Cortex of kidney (tissue), 1 donor: Measurements from ENCODE around the gene COBL.

Experiments
- DNase-seq: peaks from one replicate; lab custom pipeline; 2025; lab: John Stamatoyannopoulos, UW

The COBL gene

DNA sequence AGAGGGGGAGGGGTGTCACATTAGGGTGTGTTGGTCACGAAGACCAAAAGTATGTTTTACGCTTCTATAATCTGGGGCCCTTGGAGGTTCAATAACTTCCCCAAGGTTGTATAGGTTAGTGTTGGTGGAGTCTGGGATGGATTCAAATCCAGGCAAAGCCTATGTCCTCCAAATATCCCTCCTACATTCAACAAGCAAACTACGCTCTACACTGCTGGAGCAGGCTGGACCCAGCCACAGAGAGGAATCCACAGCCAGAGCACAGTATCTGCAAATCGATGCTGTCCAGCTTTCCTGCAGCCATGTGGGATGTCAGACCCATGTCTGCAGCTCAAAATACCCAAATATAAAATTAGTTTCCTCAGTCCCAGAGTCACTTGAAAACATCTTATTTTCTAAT is 198.0 kb downstream of the COBL start:
- no peak for DNase-seq

DNA sequence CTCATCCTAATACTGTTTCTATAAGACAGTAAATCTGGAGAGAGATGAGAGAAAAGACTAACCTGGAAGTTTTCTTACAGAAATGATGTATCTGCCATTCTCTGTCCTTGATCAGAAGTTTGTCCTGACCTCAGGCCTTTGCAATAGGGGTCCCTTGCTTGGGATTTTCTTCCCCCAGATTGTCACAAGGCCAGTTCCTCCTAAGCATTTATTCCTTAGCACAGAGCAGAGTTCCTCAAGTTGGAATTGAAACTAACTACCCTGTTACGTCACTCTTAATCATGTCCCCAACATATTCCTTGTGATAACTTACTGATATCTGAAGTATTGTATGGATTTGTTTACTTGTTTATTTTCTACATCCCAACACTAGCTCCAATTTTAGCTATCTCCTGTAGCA is 202.1 kb downstream of the COBL start:
- DNase-seq = no peak

DNA sequence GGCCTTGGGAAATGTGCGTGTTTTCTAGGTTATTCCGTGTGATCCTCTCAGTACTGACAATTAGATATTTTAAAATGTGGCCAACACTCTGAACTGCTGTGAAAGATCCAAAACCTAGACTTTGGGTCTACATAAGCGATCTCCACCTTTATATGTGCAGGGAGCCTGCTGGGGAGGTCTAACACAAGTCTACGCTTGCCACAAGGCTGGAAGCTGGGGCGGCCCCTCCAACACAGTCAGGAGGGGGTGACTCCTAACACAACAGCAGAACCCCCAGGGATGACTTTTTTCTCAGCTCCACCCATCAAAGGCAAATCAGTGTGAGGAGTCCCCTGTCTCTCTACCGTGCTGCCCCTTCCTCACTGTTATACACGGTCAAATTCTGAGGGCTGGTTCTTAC is 202.6 kb downstream of the COBL start:
- no peak for DNase-seq

DNA sequence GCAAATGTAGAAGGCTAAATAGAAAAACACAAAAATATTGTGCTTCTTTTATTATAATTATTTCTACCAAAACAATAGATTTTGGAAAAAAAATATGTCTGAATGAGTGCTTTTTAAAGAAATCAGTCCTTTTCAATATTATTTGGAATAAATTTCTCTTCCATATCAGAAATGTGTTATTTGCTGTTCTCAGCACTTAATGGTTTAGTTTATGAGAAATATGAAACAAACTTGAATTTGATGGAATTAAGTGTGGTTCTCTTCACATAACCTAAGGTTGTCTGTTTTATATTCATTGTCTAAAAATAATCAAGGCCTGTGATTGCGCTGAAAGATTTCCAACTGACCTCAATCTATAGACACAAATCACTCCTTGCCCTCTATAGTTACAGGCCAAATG is 203.0 kb downstream of the COBL start:
- no peak for DNase-seq

DNA sequence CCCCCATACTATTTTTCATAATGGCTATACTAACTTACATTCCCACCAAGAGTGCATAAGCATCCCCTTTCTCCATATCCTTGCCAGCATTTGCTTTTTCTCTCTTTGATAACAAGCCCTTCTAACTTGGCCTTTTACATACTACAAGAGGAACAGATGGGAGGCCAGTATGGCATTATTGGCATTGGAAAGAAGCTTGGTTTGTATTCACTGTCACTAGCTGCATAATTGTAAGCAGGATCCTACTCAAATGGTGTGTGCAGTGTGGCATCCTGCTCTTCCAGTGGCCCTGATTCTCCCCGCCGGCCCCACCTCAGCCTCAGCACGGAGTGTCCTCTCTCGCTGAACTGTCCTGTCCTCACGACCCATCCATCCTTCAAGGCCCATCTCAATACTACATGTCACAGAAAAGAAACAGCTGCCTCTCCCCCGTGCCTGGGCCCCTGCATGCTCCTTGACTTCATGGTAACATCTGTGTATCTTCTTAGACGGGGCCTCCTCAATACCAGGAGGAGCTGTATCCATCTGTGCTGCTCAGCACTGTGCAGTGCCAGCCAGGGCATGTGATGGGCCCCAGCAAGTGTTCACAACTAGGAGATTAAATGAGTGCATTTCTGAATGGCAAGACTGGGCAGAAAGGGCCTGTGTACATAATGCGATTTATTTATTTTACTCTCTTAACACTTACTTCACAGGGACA is 205.2 kb downstream of the COBL start:
- DNase-seq = no peak

DNA sequence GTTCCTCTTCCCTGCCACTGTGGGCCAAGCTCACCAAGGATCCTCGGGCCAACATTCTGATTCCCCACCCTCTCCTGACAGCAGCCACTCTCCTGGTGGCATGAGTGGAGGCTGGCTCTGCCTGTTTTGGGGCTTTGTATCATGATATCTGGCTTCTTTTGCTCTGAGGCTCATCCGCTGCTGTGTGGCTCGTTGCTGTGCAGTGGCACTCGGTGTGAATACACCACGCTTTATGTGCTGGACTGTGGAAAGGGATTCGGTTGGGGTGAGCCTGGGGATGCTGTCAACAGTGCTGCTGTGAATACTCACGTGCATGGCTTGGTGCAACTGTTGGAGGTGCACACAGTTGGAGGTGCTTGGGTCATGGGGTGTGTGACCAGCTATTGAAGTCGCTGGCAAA is 208.5 kb downstream of the COBL start:
- no peak for DNase-seq

DNA sequence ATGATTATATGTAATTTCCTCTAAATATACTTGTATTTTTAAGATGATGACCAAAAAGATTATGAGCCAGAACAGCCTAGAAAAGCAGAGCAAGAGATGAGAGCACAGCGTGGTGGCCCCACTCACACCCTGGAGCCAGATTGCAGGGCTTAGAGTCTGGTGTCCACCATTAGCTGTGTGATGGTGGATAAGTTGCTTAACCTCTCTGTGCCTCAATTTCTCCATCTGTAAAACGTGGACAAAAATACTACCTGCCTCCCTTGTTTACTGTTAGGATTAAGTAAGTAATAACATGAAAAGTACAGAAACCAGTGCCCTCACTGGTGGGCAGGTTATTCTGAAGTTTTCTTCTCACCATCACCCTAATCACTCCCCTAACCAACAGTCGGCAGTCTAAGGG is 212.3 kb downstream of the COBL start:
- DNase-seq = no peak

DNA sequence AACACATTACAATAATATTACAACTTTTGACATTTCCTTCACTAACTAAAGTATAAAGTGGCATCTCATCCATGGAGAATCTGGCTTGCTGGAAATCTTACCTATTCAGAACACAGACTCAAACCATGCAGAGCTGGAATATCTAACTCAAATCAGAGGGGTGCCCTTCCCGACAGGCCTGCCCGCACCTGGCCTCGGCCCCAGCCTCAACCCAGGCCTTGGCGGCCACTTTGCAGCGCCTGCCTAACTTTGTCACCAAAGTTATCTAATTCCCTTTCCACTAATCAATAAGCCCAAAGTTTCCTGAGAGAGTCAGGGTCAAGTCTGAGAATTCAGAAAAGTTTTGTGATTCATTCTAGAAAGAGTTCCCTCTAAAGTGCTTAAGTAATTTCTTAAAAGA is 212.9 kb downstream of the COBL start:
- DNase-seq = no peak

DNA sequence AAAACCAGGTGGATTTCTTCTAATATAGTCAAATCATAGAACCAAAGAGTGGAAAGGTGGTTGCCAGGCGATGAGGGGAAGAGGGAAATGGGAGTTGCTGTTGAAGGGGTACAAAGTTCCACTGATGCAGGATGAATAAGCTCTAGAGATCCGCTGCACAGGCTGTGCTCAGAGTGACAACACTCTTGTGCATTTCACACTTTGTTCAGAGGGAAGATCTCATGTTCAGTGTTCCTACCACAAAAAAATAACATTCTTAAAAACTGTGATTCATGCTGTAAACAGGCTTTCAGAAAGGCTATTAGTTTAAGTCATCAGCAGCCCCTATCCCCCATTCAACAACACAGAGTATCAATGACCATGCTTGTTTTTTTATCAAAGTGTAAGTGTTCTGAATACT is 213.8 kb downstream of the COBL start:
- no peak for DNase-seq

DNA sequence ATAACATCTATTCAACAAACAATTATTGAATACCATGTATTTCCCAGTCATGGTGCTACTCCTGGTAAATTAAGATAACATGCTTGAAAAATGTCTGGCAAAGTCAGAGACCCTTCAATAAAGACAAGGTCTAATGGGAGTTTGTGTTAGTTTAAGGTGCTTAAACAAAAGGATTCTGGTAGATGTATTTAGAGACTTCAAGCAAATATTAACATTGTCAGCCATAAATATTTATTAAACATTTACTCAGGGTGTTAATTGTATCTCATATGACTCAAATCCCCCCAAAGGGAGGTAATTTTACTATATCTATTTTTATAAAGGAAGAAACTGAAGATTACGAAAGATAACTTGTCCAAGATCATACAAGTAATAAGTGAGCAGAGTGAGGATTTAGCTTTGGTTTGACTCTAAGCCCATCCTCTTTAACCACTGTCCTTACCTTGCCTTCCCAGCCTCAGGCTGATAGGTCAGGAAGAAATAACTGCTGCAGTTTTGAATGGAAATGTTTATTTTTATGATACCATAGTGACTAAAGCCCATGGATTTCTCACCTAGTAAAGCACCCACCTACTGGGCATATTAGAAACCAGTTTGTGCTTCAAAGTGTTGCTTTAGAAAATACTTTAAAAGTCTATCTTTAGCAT is 215.4 kb downstream of the COBL start:
- no peak for DNase-seq

DNA sequence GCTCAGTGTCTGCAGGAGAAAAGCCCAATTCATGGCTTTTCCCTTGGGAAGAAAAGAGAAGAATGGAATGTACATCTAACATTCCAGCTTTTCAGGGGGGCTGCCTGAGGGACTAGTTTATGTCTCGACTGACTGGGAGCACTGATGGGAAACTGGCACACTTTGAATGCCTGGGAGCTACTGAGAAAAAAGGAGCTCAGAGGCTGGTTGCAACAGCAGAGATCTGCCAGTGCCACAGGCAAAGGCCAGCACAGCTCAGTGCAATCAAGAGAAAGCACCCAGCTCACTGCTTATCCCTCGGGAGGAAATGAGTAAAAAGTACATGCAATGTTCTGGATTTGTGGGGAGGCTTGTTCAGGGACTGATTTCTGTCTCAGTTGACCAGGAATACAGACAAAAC is 226.2 kb downstream of the COBL start:
- DNase-seq = no peak

DNA sequence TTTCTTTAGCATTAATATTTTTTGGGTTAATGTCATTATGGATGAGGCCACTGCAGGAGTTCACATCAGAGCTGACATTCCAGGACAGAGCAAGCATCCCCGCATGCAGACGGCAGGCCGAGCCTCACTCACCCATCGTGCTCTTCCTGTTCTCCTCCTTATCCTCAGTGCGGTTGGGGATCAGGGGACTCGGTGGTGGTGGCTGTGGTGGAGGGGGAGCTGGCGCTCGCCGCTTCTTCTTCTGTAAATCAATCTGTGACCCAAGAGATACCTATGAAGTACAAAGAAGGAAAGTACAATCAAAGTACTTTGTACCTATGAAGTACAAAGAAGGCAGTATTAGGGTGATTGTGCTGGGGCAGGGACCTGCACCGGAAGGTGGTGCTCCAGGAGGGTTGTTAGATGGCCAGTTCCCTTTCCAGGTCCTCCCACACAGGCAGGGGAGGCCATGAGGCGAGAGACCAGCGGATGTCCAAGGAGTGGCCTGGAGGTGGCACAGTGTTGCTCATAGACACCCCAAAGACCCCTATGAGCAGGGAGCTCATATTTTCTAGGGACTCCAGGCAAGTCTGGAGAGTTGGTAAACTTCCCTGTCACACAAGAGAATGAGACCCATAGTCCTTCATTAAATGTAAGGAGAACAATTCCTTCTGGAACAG is 231.4 kb downstream of the COBL start:
- DNase-seq = no peak

DNA sequence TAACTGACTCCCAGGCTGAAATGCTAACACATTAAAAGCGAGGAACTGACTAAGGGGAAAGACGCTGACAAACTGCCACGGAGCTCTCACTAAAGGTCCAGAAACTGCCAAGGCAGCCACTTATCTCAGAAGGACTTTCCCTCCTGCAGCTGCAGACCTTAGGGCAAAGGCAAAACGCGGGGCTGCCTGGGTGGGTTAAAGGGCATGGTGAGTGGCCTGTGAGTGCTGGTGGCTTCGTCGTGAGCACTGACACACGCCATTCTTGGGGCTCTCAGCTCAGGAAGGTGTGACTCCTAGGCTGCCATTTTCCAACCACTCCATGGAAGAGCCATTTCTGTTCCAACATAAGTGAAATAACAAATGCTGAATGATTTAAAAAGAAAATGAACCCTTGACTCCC is 232.5 kb downstream of the COBL start:
- no peak for DNase-seq

DNA sequence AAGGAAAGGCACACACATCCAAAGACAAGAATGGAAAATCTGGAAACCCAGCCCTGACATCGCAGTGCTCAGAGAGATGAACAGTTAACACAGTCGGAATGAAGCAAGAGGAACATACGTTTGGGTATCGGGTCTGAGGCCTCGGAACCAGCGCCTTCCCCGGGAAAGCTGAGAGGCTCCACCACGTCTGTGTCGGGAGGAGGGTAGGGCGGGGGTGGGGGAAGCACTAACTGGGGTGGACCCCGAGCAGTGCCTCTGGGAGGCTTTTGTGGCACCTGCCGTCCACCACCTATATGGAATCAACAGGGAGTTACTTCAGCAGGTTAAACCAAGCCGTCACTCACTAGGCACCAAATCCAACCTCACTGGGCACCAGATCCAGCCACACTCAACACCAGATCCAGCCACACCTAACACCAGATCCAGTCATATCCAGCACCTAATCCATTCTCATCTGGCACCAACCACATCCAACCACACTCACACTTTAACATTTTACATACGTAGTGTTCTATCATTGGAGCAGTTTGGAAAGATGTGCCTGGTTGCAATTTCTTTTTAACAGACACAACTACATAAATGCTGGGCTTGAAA is 233.6 kb downstream of the COBL start:
- no peak for DNase-seq

DNA sequence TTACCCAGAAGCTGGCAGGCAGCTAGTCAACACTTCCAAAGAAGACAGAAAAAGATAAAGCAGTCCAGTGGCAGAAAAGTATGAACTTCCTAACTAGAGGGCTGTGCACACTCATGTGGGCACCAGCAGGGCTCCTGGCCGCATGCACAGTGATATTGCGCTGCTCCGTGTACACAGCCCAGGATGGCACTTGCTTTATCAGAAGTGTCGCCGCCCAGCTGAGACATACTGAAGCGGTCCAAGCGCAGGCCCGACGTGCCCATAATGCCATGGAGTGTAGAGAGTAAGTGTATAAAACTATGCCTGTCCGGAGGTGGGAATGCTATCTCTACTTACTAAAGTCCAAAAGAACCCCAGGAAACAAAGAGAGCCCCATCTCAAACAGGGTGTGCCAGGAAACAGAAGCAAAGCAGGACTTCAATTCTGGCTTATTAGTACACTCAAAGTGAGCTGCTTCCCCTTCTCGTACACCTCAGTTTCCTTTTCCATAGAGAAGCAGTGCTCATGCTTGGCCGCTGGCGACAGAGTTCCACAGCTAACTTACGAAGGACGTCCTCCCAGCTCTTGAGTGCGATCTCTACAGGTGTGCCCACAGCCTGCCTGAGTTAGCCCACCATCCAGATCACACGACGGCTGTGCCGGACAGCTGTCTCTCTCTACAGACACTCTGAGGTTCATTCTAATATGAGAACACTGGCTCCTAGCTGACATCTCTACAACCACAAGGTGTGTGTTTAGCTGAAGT is 234.3 kb downstream of the COBL start:
- no peak for DNase-seq

DNA sequence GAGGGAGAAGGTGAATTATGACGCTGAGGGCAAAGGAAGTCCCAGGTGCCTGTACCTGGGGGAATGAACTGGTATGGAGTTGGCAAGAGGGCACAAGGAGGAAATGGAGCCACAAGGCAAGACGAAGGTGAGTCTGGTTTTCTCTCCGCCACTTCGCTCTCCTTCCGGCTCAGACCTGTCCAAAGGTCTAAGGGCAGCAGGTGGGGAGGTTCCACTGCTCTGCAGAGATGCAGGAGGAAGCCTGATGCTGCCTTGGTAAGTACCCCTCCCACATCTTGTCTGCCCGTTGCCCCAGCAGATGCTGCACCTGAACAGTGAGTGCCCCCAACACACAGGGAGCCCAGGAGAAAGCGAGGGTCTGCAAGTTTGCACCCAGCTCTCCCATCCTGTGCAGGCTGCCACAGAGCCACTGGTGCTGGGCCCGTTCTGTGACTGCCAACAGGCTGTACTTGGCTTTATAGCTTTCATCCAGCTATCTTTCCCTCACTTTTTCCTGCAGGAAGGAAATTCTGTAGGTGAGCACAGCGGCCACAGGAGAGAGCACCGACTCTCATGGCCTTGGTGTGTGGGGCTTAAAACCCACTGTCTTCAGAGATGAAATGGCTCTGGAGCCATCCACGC is 235.2 kb downstream of the COBL start:
- DNase-seq = no peak

DNA sequence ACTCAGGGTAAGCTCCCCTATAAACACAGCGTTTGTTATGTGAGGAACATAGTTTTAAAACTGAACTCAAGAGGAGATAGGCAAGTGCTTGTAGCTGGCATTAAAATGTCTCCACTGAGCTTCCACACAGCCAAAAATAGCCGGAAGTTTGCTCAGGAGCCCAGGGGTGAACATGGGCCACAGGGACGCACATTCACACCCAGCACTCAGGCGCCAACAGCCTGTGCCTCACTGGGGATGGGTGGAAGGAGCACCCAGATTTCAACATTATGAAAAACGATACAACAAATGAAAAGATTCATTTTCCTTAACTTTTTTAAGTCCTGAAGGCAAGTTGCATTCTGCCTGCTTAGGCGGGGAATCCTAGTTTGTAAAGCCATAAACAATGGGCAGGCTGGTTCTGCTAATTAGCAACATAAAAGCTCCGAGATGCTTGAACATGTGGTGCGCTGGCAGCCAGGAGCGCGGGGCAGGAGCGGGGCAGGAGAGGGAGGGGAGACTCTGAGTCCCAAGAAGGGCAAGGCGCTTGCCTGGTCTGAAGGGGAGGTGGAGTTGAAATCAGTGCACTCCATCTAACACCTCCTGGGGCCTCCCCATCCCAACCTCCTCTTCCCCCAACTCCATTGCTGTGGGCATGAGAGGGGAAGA is 235.9 kb downstream of the COBL start:
- no peak for DNase-seq

DNA sequence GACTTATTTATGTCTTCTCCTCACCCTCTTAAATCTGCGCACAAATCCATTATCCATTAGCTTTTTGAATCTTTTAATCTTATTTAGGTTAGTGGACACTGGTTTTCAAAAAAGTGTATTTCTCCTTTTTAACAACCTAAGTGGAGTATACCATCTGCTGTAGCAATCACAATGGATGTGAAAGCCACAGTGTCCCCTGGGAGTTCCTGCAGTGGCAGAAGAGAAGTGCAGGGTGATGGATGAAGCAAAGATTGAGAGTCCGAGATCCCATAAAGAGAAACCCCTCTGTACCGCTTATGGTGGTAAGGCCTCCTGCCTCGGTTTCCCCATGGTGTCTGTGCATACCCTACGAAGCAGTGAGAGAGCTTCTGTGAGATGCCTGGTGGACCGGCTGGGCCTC is 236.4 kb downstream of the COBL start:
- no peak for DNase-seq

DNA sequence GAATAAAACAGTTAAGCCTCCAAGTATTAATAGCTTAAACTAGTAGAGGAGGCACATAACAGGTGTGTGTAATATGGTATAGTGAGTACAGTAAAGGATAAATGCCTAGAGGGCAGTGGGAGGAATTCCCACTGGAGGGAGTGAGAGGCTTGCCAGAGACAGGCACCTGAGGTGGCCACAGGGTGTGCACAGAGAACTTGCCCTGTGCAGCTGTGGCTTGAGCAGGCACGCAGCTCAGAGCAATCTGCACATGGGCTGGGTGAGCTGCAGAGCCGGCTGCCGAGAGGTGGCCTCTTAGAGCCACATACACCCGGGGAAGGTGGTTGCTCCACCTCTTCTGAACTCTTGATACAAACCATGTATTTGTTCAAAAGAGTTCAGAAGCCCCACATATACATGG is 237.1 kb downstream of the COBL start:
- DNase-seq = no peak

DNA sequence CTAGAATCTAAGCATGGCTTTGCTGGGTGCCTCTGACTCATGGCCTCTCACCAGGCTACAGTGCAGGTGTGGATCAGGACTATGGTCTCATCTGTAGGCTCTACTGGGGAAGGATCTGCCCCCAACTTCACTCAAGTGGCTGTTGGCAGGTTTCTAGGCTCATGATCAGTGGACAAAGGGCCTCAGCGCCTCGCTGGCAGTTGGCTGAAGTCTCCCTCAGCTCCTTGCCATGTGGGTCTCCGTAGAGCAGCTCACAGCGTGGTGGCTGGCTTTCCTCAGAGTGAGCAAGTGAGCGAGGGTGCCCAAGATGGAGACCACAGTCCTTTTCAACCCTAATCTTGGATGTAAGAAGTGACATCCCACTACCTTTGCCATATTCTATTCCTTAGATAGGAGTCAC is 238.0 kb downstream of the COBL start:
- no peak for DNase-seq

DNA sequence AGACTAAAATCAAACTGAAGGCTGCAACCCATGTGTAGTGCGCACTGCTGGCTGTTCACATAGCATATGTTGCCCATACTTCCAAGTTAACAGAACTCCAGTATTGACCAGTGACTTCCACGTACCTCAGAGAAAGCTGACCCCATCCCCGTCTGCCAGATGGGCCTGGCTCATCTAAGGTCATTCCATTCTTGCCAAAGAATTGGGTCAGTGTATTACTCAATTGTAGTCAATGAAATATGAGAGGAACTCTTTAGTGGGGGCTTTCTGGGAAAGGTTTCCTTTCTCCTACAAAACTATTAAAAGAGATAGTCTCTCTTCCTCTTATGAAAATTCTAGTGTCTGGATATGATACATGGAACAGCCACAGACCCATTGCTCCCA is 238.6 kb downstream of the COBL start:
- no peak for DNase-seq
